DMS 273 (cell line): ENCODE measurements around the gene CTSH.
A peak's percentile ranks its signal among the peaks of the same experiment; 100 is the strongest.

Source experiments
- DNase-seq: peaks from one replicate; lab custom pipeline; 2025; ENCODE audit not compliant: unreplicated experiment; lab: John Stamatoyannopoulos, UW

The CTSH gene

GRCh38 chr15:78944669-78945407 lies at the start of gene CTSH:
CTSH (minus strand) TSS chr15:78945046; CDS start chr15:78944981, 65 bp downstream.
- DNase-seq = peak; percentile 77

- no peak for DNase-seq
These were observed 49.2 kb upstream of the CTSH start for GRCh38 chr15:78993931-78994530.

- no peak for DNase-seq
These were observed 48.5 kb upstream of the CTSH start for GRCh38 chr15:78993257-78993930.

- DNase-seq = no peak
These were observed 47.8 kb upstream of the CTSH start for GRCh38 chr15:78992416-78993256.

- DNase-seq = no peak
These were observed 47.0 kb upstream of the CTSH start for GRCh38 chr15:78991879-78992278.

GRCh38 chr15:78991476-78991875 lies 46.6 kb upstream of the CTSH start:
- DNase-seq = no peak

- no peak for DNase-seq
These were observed 45.4 kb upstream of the CTSH start for GRCh38 chr15:78990278-78990677.

GRCh38 chr15:78989701-78990240 lies 44.9 kb upstream of the CTSH start:
- no peak for DNase-seq

- no peak for DNase-seq
These were observed 43.6 kb upstream of the CTSH start for GRCh38 chr15:78988361-78988911.

- DNase-seq = no peak
These were observed 42.9 kb upstream of the CTSH start for GRCh38 chr15:78987556-78988360.

GRCh38 chr15:78985859-78986475 lies 41.1 kb upstream of the CTSH start:
- DNase-seq = no peak

GRCh38 chr15:78984041-78984440 lies 39.2 kb upstream of the CTSH start:
- no peak for DNase-seq

- DNase-seq = no peak
These were observed 38.5 kb upstream of the CTSH start for GRCh38 chr15:78983146-78983918.

GRCh38 chr15:78982736-78983135 lies 37.9 kb upstream of the CTSH start:
- no peak for DNase-seq

GRCh38 chr15:78981532-78982313 lies 36.9 kb upstream of the CTSH start:
- no peak for DNase-seq

- DNase-seq = peak; percentile 86
These were observed 34.8 kb upstream of the CTSH start for GRCh38 chr15:78979456-78980320.

- no peak for DNase-seq
These were observed 33.8 kb upstream of the CTSH start for GRCh38 chr15:78978601-78979179.
